Neutrophil (primary cell): ENCODE measurements around the gene TMX2.
"Not testable (repeated sequence)": the region's sequence is repeated elsewhere in the genome, so short reads cannot be mapped to it uniquely, and the experiment has no call there.

Source experiments
- H3K27ac ChIP-seq: fragments of 200-600 bp; sonication (generic); 2 replicates; pipeline ENCODE4 v1.5.1; 2016; ENCODE audit warnings: mild to moderate bottlenecking, moderate library complexity
- H3K27me3 ChIP-seq: fragments of 200-600 bp; sonication (generic); 2 replicates; pipeline ENCODE4 v1.6.0; 2016; ENCODE audit warnings: mild to moderate bottlenecking
- H3K36me3 ChIP-seq: fragments of 200-600 bp; sonication (generic); 2 replicates; pipeline ENCODE4 v1.5.1; 2017
- H3K4me1 ChIP-seq, 2 experiments: fragments of 200-600 bp in 1 of 2; sonication (generic) in 1 of 2; 1 replicate in 1 of 2; 2 replicates in 1 of 2; pipeline versions ENCODE4 v1.5.1 to v1.6.1; 2013 to 2016; ENCODE audit warnings: low read depth in 1 of 2, low read length in 1 of 2, mild to moderate bottlenecking in 1 of 2, moderate library complexity in 1 of 2; ENCODE audit not compliant: control insufficient read depth in 1 of 2, insufficient read depth in 1 of 2
- H3K4me3 ChIP-seq, 2 experiments: fragments of 200-600 bp in 1 of 2; sonication (generic) in 1 of 2; 1 replicate in 1 of 2; 2 replicates in 1 of 2; pipeline ENCODE4 v1.5.1; 2013 to 2016; ENCODE audit warnings: low read depth in 1 of 2, low read length in 1 of 2, mild to moderate bottlenecking in 1 of 2, moderate library complexity in 1 of 2
- H3K9me3 ChIP-seq: fragments of 200-600 bp; sonication (generic); 2 replicates; pipeline ENCODE4 v1.5.1; 2016
- TF ChIP-seq, protein P1 (sequence below): fragments of 200-600 bp; sonication (generic); IDR thresholded peaks from 2 replicates; pipeline ENCODE4 v1.5.1; 2016; ENCODE audit warnings: antibody characterized with exemption

Gene TMX2

GRCh38 chr11:57681168-57681567 lies 31.2 kb upstream of the TMX2 start:
- no peaks in the 10 kb centered on the region for H3K9me3 ChIP-seq
- H3K4me3 ChIP-seq, result no peak overlapping the region
- no peak overlapping the region for H3K27ac ChIP-seq
- TF ChIP-seq, protein P1, sequence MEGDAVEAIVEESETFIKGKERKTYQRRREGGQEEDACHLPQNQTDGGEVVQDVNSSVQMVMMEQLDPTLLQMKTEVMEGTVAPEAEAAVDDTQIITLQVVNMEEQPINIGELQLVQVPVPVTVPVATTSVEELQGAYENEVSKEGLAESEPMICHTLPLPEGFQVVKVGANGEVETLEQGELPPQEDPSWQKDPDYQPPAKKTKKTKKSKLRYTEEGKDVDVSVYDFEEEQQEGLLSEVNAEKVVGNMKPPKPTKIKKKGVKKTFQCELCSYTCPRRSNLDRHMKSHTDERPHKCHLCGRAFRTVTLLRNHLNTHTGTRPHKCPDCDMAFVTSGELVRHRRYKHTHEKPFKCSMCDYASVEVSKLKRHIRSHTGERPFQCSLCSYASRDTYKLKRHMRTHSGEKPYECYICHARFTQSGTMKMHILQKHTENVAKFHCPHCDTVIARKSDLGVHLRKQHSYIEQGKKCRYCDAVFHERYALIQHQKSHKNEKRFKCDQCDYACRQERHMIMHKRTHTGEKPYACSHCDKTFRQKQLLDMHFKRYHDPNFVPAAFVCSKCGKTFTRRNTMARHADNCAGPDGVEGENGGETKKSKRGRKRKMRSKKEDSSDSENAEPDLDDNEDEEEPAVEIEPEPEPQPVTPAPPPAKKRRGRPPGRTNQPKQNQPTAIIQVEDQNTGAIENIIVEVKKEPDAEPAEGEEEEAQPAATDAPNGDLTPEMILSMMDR, result no peak
- H3K36me3 ChIP-seq, result peaks cover 86% of the 10 kb centered on the region
- no peaks in the 10 kb centered on the region for H3K4me1 ChIP-seq
- no peaks in the 10 kb centered on the region for H3K27me3 ChIP-seq

- peaks cover 98% of the 10 kb centered on the region for H3K36me3 ChIP-seq
- not testable (repeated sequence) for H3K27me3 ChIP-seq, H3K9me3 ChIP-seq, H3K27ac ChIP-seq, H3K4me1 ChIP-seq, H3K4me3 ChIP-seq
Observed at GRCh38 chr11:57690474-57690873, 21.9 kb upstream of the TMX2 start.

DNA sequence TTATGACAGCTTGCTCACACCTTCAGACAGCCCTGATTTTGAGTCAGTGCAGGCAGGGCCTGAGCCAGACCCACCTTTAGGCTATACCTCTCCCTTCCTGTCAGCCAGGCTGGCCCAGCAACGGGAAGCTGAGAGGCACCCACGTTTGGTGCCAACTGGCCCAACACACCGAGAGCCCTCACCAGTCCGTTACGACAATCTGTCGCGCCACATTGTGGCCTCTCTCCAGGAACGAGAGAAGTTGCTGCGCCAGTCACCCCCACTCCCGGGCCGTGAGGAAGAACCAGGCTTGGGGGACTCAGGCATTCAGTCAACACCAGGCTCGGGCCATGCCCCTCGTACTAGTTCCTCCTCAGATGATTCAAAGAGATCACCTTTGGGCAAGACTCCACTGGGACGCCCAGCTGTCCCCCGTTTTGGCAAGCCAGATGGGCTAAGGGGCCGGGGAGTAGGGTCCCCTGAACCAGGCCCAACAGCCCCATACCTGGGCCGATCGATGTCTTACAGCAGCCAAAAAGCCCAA lies 13.5 kb upstream of the TMX2 start:
- Histone ChIP-seq H3K4me3 (no peak overlapping the region), H3K27ac (no peak overlapping the region), H3K9me3 (no peaks in the 10 kb centered on the region), H3K36me3 (peaks cover 88% of the 10 kb centered on the region), H3K27me3 (no peaks in the 10 kb centered on the region), H3K4me1 (no peaks in the 10 kb centered on the region)
- TF ChIP-seq, protein P1, result no peak

DNA sequence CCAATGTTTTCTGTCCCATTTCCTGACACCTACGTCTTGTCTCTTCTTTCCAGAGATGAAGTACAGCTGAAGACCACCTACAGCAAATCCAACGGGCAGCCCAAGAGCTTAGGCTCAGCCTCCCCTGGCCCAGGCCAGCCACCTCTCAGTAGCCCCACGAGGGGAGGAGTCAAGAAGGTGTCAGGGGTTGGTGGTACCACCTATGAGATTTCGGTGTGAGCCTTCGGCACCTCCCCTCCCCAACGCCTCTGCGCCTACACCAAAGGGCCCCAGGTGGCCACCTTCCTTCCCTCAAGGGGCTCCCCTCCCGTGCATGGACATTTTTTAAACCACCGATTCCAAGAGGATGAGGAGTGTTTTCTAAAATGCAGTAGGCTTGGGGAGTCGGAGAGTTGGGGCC lies 12.6 kb upstream of the TMX2 start:
- no peaks in the 10 kb centered on the region for H3K27me3 ChIP-seq
- peaks cover 86% of the 10 kb centered on the region for H3K36me3 ChIP-seq
- TF ChIP-seq, protein P1, result no peak
- no peak overlapping the region for H3K27ac ChIP-seq
- no peak overlapping the region for H3K4me3 ChIP-seq
- no peaks in the 10 kb centered on the region for H3K9me3 ChIP-seq
- H3K4me1 ChIP-seq, result no peaks in the 10 kb centered on the region

GRCh38 chr11:57700425-57700824 lies 12.0 kb upstream of the TMX2 start:
- Histone ChIP-seq H3K4me3 (no peak overlapping the region), H3K27me3 (no peaks in the 10 kb centered on the region), H3K9me3 (no peaks in the 10 kb centered on the region), H3K27ac (no peak overlapping the region), H3K36me3 (peaks cover 83% of the 10 kb centered on the region), H3K4me1 (no peaks in the 10 kb centered on the region)
- TF ChIP-seq, protein P1, result no peak

DNA sequence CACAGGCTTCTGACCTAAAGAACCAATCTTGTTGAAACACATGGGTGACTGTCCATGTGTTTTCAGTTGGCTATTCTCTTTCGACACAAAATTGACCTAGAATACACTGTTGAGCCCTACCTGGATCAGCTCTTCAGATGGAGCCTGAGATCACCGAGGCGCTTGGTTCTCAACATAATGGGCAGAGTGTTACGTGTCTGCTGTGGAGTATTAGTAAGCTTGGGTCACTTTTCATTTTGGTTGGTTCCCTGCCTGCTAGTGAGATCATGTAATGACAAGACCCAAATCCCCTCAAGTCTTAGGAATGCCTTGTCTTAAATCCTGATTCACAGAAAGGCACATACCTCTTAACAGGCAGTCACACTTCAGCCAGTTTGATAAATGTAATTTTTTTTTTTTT lies 9.1 kb upstream of the TMX2 start:
- Histone ChIP-seq H3K9me3 (no peaks in the 10 kb centered on the region), H3K4me1 (no peaks in the 10 kb centered on the region), H3K27ac (no peak overlapping the region), H3K36me3 (peaks cover 55% of the 10 kb centered on the region), H3K4me3 (no peak overlapping the region), H3K27me3 (no peaks in the 10 kb centered on the region)
- TF ChIP-seq, protein P1, result no peak
